Upper lobe of right lung (tissue), 1 donor: ENCODE data around the gene SLC14A1. TPM values are rescaled to one million over a fixed set of nuclear protein-coding genes. Genes with fewer than 3 reads are reported as not detected.

ENCODE experiments used
- ATAC-seq: fragments of 200-7000 bp; cut with Tn5 transposase; one replicate; pipeline ENCODE4 v1.9.1; 2020; ENCODE audit warnings: mild to moderate bottlenecking, moderate library complexity
- DNase-seq: peaks from one replicate; pipeline ENCODE4 v3.0.0-alpha.2; 2020
- H3K27ac ChIP-seq: fragments of 200-600 bp; one replicate; pipeline ENCODE4 v1.8.0; 2022
- H3K27me3 ChIP-seq: fragments of 200-600 bp; one replicate; pipeline ENCODE4 v1.8.0; 2022; ENCODE audit warnings: mild to moderate bottlenecking
- H3K36me3 ChIP-seq: fragments of 200-600 bp; one replicate; pipeline ENCODE4 v1.8.0; 2022
- H3K4me1 ChIP-seq: fragments of 200-600 bp; one replicate; pipeline ENCODE4 v1.8.0; 2022
- H3K4me3 ChIP-seq: fragments of 200-600 bp; one replicate; pipeline ENCODE4 v1.8.0; 2022; ENCODE audit warnings: mild to moderate bottlenecking
- H3K9me3 ChIP-seq: fragments of 200-600 bp; one replicate; pipeline ENCODE4 v1.8.0; 2022
- intact Hi-C: fragments of 100-400 bp; cut with DNase I; formaldehyde crosslinking; loops from one replicate; pipeline ENCODE4 v1.11.0; 2022
- total RNA-seq: library from RNA; stranded (reverse); fragmentation: NEBNext Ultra II Directional; extraction: Animal tissue kit (Norgen Biotek cat#: 25700); gene quantifications from one replicate; pipeline ENCODE4 v1.2.1, GENCODE V29; 2021
- TF ChIP-seq, protein P1 (sequence below): fragments of 200-600 bp; IDR thresholded peaks from one replicate; pipeline ENCODE4 v1.8.0; 2022; ENCODE audit warnings: antibody characterized with exemption
- donor health status: DM: no; HTN: yes; CAD: no; lungs with severe emphysema.

The SLC14A1 gene
- total RNA-seq, 1 donor from 2014 or later = 6.0 TPM

DNA sequence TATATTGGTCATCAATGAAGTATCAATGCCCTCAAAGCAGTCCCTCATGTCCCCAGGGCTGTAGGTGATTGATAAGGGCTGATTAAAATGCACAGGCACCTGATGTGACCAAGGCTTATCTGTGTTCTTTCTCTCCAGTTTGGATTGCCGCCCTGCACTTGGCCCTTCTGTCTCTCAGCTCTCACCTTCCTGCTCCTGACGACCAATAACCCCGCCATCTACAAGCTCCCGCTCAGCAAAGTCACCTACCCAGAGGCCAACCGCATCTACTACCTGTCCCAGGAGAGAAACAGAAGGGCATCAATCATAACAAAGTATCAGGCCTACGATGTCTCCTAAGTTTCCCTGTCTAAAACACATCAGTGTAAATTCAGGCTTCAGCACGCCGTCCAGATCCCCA is 41.8 kb upstream of the SLC14A1 start:
- Histone ChIP-seq H3K4me1 (no peaks in the 10 kb centered on the region), H3K27ac (no peak overlapping the region), H3K27me3 (no peaks in the 10 kb centered on the region), H3K4me3 (no peak overlapping the region), H3K36me3 (no peaks in the 10 kb centered on the region), H3K9me3 (no peaks in the 10 kb centered on the region)
- TF ChIP-seq, protein P1, sequence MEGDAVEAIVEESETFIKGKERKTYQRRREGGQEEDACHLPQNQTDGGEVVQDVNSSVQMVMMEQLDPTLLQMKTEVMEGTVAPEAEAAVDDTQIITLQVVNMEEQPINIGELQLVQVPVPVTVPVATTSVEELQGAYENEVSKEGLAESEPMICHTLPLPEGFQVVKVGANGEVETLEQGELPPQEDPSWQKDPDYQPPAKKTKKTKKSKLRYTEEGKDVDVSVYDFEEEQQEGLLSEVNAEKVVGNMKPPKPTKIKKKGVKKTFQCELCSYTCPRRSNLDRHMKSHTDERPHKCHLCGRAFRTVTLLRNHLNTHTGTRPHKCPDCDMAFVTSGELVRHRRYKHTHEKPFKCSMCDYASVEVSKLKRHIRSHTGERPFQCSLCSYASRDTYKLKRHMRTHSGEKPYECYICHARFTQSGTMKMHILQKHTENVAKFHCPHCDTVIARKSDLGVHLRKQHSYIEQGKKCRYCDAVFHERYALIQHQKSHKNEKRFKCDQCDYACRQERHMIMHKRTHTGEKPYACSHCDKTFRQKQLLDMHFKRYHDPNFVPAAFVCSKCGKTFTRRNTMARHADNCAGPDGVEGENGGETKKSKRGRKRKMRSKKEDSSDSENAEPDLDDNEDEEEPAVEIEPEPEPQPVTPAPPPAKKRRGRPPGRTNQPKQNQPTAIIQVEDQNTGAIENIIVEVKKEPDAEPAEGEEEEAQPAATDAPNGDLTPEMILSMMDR = no peak
- no peak for ATAC-seq
- no peak for DNase-seq
- intact Hi-C loops = no loop called here

DNA sequence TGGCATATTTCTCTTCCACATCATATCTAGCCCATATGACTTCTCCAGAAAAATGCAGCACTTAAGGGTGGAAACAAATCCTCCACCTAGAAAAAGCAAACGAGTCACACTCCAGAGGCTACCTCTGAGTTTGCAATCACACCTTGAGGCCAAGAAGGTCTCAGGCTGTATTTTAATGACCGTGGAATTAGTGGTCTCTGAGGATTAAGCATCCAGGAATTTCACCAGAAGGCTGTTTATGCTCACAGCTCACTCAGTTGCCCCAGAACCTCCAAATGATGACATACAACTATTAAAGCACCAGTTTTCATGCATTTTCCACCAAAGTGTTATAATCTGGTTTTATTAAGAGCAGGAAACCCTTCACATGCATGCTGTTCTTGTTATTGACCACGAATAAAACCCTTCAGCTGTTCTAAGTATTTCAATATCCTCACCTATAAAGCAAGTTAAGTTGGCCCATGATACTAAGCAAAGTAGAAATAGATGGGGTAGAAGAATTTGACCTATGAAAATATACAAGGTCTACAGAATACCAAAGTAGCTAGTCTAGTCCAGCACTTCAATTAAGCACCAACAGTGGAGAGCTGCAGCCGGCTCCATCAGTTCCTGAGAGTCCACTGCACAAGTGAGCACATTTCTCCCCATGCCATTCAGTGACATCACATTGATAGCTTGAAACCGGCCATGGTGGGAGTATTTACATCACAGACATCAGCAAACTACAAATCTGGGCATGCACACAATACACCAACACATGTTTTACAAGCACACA is 39.5 kb upstream of the SLC14A1 start:
- H3K27ac ChIP-seq = no peak overlapping the region

DNA sequence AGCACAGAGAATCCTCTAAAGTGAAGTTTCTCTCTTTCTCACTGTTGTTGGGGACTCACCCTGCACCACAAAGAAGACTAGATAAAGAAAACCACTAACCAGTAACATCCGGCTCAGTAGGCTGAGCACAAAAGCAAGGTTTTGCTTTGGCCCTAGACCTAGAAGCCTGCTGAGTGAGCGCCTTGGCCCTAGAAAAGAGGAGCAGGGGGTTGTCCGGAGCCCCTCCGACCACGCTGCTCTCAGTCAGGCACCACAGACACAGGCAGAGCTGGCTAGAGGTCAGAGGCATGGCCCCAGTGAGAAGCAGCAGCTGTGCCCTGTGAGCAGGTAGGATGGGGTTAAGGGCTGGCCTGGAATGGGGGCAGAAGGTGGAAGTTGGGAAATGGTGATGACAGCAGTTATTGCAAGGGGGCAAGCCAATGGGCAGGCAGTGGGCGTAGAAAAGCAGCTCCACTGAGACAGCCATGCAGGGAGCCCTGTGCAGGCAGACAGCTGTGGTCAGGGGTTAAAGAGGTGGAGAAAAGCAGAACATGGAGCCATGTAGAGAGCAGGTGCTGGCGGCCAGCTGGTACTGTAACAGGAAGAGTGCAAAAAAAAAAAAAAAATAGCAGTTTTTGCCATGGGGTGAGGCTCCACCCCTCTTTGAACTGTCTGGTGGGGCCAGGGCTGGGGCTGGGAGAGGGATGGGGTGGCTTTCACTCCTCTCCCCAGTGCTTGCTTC is 36.9 kb upstream of the SLC14A1 start:
- ATAC-seq (peak; percentile 79), DNase-seq (peak; percentile 75)
- Histone ChIP-seq H3K27me3 (no peaks in the 10 kb centered on the region), H3K36me3 (no peaks in the 10 kb centered on the region), H3K4me1 (no peaks in the 10 kb centered on the region), H3K27ac (peak overlapping the region; percentile 26), H3K4me3 (no peak overlapping the region), H3K9me3 (no peaks in the 10 kb centered on the region)
- intact Hi-C loops = no loop called here
- TF ChIP-seq, protein P1 = no peak

More for the DNA sequence above, 39.5 kb upstream of the SLC14A1 start:
- no peaks in the 10 kb centered on the region for H3K36me3 ChIP-seq
- no peak overlapping the region for H3K4me3 ChIP-seq
- no peaks in the 10 kb centered on the region for H3K9me3 ChIP-seq
- H3K4me1 ChIP-seq = no peaks in the 10 kb centered on the region
- intact Hi-C loops = no loop called here
- no peak for DNase-seq
- H3K27me3 ChIP-seq = no peaks in the 10 kb centered on the region
- TF ChIP-seq, protein P1 = no peak
- no peak for ATAC-seq

DNA sequence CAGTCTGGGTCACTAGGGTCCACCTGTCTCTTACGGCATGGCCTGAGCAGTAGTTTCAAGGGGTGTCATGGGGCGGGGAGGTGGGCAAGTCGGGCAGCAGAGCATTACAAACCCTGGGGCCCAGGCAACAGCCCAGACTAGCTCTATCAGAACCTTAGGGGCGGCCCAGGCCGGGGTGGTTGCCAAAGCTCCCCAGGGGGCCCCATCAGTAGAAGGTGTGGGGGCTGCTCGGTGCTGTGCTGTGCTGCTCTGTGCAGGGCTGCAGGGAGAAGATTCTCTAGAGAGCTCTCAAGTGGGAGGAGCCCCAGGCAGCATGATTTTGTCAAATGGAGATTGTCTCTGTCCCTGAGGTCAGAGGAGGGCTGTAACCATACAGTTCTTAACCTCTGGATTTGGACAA is 36.4 kb upstream of the SLC14A1 start:
- ATAC-seq (peak; percentile 21), DNase-seq (no peak)
- Histone ChIP-seq H3K4me3 (no peak overlapping the region), H3K27me3 (no peaks in the 10 kb centered on the region), H3K27ac (no peak overlapping the region), H3K36me3 (no peaks in the 10 kb centered on the region), H3K9me3 (no peaks in the 10 kb centered on the region), H3K4me1 (no peaks in the 10 kb centered on the region)
- TF ChIP-seq, protein P1 = no peak
- intact Hi-C loops = no loop called here

DNA sequence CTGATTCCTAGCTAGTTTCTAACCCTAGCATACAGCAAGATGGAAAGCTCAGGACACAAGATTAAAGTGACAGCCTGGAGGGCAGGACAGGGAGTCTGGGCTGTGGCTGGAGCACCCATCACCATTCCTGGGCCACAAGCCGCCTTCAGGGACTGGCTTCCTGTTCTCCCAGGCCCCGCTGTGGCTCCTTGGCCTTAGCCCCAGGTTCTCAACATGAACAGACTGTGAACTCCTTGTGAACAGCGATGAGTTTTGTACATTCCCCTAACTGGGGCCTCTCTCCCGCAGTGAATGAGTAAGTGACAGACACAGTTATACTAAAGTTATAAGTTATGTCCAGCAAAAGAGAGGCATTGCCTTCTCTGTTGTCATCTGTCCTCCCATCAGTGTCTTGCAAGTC is 35.9 kb upstream of the SLC14A1 start:
- no peaks in the 10 kb centered on the region for H3K9me3 ChIP-seq
- H3K4me3 ChIP-seq = no peak overlapping the region
- no peaks in the 10 kb centered on the region for H3K27me3 ChIP-seq
- ATAC-seq = no peak
- H3K4me1 ChIP-seq = no peaks in the 10 kb centered on the region
- intact Hi-C loops = no loop called here
- TF ChIP-seq, protein P1 = no peak
- H3K36me3 ChIP-seq = no peaks in the 10 kb centered on the region
- no peak for DNase-seq
- no peak overlapping the region for H3K27ac ChIP-seq
